Measurements from ENCODE around the gene KCNN4.
A peak's percentile ranks its signal among the peaks of the same experiment; 100 is the strongest.
"Not testable (repeated sequence)": the region's sequence is repeated elsewhere in the genome, so short reads cannot be mapped to it uniquely, and the experiment has no call there.

The KCNN4 gene

GRCh38 chr19:43774103-43774939, 6.5 kb downstream of the KCNN4 start:
- DNase-seq (ENCODE audit: low read depth) = no peak

GRCh38 chr19:43773725-43774102, 7.1 kb downstream of the KCNN4 start:
- DNase-seq (ENCODE audit: low read depth) = no peak

DNA sequence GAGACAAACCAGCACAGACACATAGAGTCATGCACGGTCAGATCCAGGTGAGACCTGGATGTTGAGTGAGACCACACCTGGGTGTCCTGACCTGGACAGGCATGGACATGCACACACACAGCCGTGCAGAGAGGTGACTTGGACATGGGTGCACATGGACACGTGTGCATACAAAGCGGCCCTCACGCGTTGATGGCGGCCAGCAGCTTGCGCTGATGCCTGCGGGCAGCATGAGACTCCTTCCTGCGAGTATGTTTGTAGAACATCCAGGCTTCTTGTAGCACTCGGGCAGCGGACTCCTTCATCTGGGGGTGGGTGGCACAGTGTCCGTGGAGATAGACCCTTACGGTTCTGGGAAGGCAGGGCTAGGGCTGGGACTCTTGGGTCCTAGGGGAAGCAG, 11.5 kb downstream of the KCNN4 start:
- DNase-seq (ENCODE audit: low read depth) = no peak

- no peak for DNase-seq (ENCODE audit: low read depth)
Measured at GRCh38 chr19:43768273-43769050, 12.3 kb downstream of the KCNN4 start.

GRCh38 chr19:43767818-43768217, 13.0 kb downstream of the KCNN4 start:
- no peak for DNase-seq (ENCODE audit: low read depth)

GRCh38 chr19:43767316-43767715, 13.5 kb downstream of the KCNN4 start:
- DNase-seq (ENCODE audit: low read depth) = no peak

- no peak for DNase-seq (ENCODE audit: low read depth)
Measured at GRCh38 chr19:43766755-43767043, 14.1 kb downstream of the KCNN4 start.

DNA sequence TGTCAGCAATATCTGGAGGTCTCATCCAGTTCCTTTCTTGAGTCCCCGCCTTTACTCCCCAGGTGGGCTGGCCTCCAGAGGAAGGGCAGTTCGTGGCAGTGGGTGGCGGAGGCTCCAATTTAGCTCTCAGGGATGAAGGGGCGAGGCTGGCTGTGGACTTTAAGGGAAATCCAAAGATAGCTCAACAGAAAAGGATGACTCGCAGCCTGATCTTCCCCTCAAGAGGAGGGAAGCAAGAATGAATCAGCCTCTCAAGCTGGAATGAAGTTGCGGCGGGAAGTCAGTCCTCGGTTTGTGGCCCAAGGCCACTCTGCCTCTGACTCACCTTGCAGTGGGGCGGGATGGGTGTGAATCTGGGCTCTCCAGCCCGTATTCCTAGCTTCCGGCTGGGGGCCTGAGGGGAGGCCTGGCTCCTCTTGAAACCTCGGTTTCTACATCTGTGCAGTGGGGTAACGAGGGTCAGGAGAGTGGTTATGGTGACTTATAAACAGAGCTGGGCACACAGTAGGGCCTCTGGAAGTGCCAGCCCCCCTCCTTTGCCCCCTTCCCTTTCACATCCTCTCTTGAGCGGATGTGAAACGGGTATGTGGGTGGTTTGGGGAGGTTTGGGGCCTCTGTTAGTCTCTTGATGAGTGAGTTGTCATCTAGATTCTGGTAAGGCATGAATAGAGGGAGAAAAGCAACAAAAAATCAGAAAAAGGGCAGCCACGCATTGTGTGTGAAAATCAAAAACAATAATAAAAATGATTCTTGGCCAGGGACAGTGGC, 15.5 kb downstream of the KCNN4 start:
- DNase-seq (ENCODE audit: low read depth) = peak; percentile 82

DNA sequence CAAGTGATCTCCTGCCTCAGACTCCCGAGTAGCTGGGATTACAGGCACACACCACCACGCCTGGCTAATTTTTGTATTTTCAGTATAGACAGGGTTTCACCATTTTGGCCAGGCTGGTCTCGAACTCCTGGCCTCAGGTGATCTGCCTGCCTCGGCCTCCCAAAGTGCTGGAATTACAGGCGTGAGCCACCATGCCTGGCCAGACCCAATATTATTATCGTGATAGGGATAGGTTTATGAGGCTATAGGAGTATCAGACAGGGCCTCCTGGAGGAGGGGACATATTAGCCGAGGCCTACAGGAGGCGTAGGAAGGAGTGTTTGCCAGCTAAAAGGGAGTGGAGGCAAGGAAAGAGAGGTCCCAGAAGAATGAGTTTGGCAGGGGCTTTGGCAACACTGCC, 16.1 kb downstream of the KCNN4 start:
- DNase-seq (ENCODE audit: low read depth) = not testable (repeated sequence)

GRCh38 chr19:43763473-43763939, 17.3 kb downstream of the KCNN4 start:
- no peak for DNase-seq (ENCODE audit: low read depth)

DNA sequence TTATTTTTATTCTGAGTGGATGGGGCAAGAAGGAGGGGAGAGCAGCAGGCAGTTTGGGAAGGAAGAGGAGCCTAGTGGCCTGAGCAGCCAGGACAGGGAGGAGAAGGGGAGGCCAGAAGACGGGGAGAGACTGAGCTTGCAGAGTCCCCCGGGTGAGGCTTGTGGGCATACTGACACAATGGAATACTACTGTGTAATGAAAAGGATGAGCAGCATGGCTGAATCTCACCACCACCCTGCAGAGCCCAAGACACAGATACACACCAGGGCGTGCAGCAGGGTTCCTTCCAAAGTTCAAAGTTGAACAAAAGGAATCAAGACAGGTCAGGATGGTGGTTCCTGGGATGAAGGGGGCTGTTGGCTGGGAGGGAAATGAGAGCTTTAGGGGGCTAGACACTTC, 18.0 kb downstream of the KCNN4 start:
- no peak for DNase-seq (ENCODE audit: low read depth)

DNA sequence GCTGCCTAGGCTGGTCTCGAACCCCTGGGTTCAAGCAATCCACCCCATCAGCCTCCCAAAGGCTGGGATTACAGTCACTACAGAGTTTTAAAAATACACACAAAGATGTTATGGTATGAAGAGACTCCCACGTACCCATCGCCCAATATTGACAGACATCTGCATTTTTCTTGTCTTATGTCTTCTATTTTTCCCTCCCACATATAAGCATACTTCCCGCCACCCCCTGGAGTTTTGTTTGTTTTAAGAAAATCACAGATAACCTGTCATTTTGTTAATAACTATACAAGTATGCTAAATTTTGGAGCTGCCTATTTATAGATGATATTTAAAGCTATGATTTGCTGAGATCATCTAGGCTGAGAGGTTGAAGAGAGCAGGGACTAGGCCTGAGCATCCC, 19.8 kb downstream of the KCNN4 start:
- no peak for DNase-seq (ENCODE audit: low read depth)

GRCh38 chr19:43759515-43759914, 21.3 kb downstream of the KCNN4 start:
- no peak for DNase-seq (ENCODE audit: low read depth)

DNA sequence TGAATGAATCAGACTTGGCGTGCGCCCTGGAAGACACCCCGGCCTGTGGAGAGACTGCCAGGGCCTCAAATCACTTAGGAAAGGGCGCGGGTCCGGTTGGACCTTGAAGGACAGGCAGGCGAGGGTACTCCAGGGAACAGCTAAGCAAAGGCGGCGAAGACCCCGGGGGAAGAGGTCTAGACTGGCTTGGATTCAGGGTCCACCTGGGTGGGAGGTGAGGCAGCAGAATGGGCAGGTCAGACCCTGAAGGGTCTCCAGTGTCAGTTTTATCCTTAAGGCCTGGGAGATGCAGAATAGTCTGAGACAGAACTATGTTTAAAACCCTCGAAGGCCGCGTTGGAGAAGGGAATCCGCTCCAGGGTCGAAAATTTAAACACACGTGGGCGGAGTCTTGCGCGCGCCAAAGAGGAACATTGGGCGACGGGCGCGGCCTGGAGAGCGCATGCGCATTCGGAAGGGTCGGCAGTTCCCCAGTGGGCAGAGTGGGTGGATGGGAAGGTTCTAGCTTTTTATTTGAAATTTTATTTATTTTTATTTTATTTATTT, 25.4 kb downstream of the KCNN4 start:
- peak; percentile 79 for DNase-seq (ENCODE audit: low read depth)

- DNase-seq (ENCODE audit: low read depth) = peak; percentile 99
Measured at GRCh38 chr19:43754503-43755255, 26.1 kb downstream of the KCNN4 start, which contains the start of gene SMG9. Gene SMG9 (minus strand): TSS chr19:43754962. CDS start chr19:43750741, 4,221 bp downstream.

- no peak for DNase-seq (ENCODE audit: low read depth)
Measured at GRCh38 chr19:43754253-43754502, 26.6 kb downstream of the KCNN4 start.

- no peak for DNase-seq (ENCODE audit: low read depth)
Measured at GRCh38 chr19:43752287-43752875, 28.4 kb downstream of the KCNN4 start.

DNA sequence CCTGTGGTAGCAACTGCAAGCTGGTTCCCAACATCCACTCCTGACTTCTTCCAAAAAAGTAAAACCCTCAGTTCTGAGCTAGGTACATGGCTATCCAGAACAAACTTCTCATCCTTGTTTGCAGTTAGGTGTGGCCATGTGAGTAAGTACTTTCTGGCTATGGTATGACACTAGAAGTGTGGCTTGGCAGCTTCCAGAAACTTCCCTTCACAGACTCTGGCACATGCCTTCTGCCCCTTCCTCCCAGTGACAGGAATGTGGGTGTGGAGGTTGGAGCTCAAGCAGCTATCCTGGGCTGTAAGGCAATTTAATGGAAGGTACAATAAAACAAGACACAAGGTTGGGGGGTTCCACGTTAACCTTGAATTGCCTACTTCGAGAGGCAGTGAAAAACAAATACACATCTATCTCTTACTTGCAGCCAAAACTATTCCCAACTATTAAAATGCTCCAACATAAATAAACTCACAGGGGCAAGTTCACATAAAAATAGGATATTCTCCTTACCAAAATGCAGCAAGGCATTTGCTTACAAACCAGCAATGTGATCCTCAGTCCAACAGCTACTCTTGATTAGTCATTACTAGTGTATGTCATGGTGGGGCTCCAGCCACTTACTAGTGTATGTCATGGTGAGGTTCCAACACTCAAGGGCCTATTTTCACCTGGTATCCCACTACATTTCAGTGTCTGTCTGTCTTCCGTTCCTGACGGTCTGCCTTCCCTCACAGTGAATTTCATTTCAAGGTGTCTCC, 29.1 kb downstream of the KCNN4 start:
- DNase-seq (ENCODE audit: low read depth) = no peak

DNA sequence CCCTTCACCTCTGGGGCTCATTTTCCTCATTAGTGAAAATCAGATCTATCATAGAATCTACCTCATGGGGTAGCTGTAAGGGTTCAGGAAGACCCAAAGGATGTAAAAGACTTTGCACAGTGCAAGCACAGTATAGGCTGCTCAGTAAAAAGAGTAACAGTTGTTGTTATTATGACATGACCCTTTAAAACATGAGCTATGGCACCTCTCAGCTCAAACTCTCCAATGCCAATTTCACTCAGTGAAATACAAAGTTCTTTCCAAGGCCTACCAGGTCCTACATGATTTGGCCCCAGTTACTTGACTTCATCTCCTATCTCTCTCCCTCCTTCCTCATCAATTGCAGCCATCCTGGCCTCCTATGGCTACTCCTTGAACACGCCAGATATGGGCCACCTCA, 30.9 kb downstream of the KCNN4 start:
- DNase-seq (ENCODE audit: low read depth) = no peak

- no peak for DNase-seq (ENCODE audit: low read depth)
Measured at GRCh38 chr19:43749152-43749551, 31.6 kb downstream of the KCNN4 start.

- DNase-seq (ENCODE audit: low read depth) = no peak
Measured at GRCh38 chr19:43748685-43749084, 32.1 kb downstream of the KCNN4 start.

Measured in activated T-cell treated with anti-CD3 and anti-CD28 coated beads for 48 hours (primary cell).